HCT116 (cell line): ENCODE data around the gene DDX6. TPM values are rescaled to one million over a fixed set of nuclear protein-coding genes. Genes with fewer than 3 reads are reported as not detected.

Experiments
- ATAC-seq: fragments of 200-7000 bp; cut with Tn5 transposase; 2 replicates; pipeline ENCODE4 v1.9.1; 2020; ENCODE audit warnings: mild to moderate bottlenecking, moderate library complexity
- BruUV-seq: library from RNA; stranded (reverse); fragments of 400-500 nt; replicated peaks from 2 replicates; lab custom pipeline; 2021; lab: Mats Ljungman, UMichigan
- CTCF ChIA-PET: fragments of 300-600 bp; sonication (Branson Sonifier 250); formaldehyde crosslinking; loops from one replicate; lab custom pipeline; 2021; ENCODE audit warnings: antibody characterized with exemption; lab: Charles Lee
- POLR2A ChIA-PET: fragments of 300-600, 350-600 bp; sonication (Branson Sonifier 250); formaldehyde crosslinking; loops from one replicate; lab custom pipeline; 2021; ENCODE audit warnings: antibody characterized with exemption; lab: Charles Lee
- RAD21 ChIA-PET, 2 experiments: fragments of 300-600 bp; sonication (Branson Sonifier 250); formaldehyde crosslinking; loops; one replicate each; lab custom pipeline; 2023; ENCODE audit warnings: low total read pairs in 2 of 2; ENCODE audit not compliant: uncharacterized antibody in 2 of 2, unreplicated experiment in 2 of 2, low non-redundant PET in 1 of 2; lab: Charles Lee
- DNase-seq: peaks from one replicate; pipeline ENCODE4 v3.0.0-alpha.2; 2010; ENCODE audit warnings: low read depth, low spot score
- H2AFZ ChIP-seq: fragments of 200-600 bp; shearing (Covaris generic), sonication (generic); 2 replicates; pipeline ENCODE4 v1.6.1; 2017; ENCODE audit warnings: low read depth, mixed run types, mixed read lengths, antibody characterized with exemption, low read length; ENCODE audit not compliant: poor library complexity, severe bottlenecking
- H3K27ac ChIP-seq: 2 replicates; pipeline ENCODE4 v1.5.1; 2012; ENCODE audit warnings: low read depth, low read length
- H3K27me3 ChIP-seq: fragments of 200-600 bp; sonication (generic); 2 replicates; pipeline ENCODE4 v1.6.1; 2016; ENCODE audit warnings: mixed run types, low read length, mixed read lengths; ENCODE audit not compliant: insufficient read depth
- H3K36me3 ChIP-seq, 2 experiments: fragments of 200-500 bp in 1 of 2; fragments of 200-600 bp in 1 of 2; sonication (Bioruptor generic) in 1 of 2; sonication (generic) in 1 of 2; 2 replicates each; pipeline versions ENCODE4 v1.5.1 to v1.6.1; 2014 to 2016; ENCODE audit warnings: low read length in 2 of 2, inconsistent platforms in 1 of 2, mixed read lengths in 1 of 2, mixed run types in 1 of 2; ENCODE audit not compliant: insufficient read depth in 2 of 2, control insufficient read depth in 1 of 2
- H3K4me1 ChIP-seq, 2 experiments: fragments of 200-600 bp in 1 of 2; sonication (generic) in 1 of 2; 2 replicates each; pipeline versions ENCODE4 v1.5.1 to v1.6.1; 2012 to 2017; ENCODE audit warnings: low read length in 2 of 2, inconsistent platforms in 1 of 2, mild to moderate bottlenecking in 1 of 2, mixed read lengths in 1 of 2, mixed run types in 1 of 2, moderate library complexity in 1 of 2; ENCODE audit not compliant: insufficient read depth in 2 of 2, control insufficient read depth in 1 of 2
- H3K4me2 ChIP-seq: fragments of 200-600 bp; sonication (generic); 2 replicates; pipeline ENCODE4 v1.6.1; 2017; ENCODE audit warnings: mixed run types, low read length, mixed read lengths
- H3K4me3 ChIP-seq, 2 experiments: fragments of 200-600 bp in 1 of 2; sonication (generic) in 1 of 2; replicated peaks in 1 of 2; 2 replicates each; pipeline ENCODE4 v1.5.1; 2011 to 2016; ENCODE audit warnings: low read length in 2 of 2, control low read depth in 1 of 2, low read depth in 1 of 2, mild to moderate bottlenecking in 1 of 2, mixed read lengths in 1 of 2, mixed run types in 1 of 2
- H3K79me2 ChIP-seq: fragments of 200-600 bp; sonication (generic); 2 replicates; pipeline ENCODE4 v1.6.1; 2017; ENCODE audit warnings: mild to moderate bottlenecking, mixed run types, low read length, moderate library complexity, mixed read lengths; ENCODE audit not compliant: insufficient read depth
- H3K9ac ChIP-seq: fragments of 200-600 bp; sonication (generic); 2 replicates; pipeline ENCODE4 v1.6.1; 2016; ENCODE audit warnings: low read length, mixed read lengths
- H3K9me2 ChIP-seq: fragments of 200-600 bp; sonication (generic), shearing (Covaris generic); 2 replicates; pipeline ENCODE4 v1.6.1; 2017; ENCODE audit warnings: mixed run types, mild to moderate bottlenecking, moderate library complexity; ENCODE audit not compliant: insufficient read depth
- H3K9me3 ChIP-seq, 2 experiments: fragments of 200-500 bp in 1 of 2; fragments of 200-600 bp in 1 of 2; sonication (Bioruptor generic) in 1 of 2; sonication (generic) in 1 of 2; 2 replicates each; pipeline ENCODE4 v1.6.1; 2014 to 2017; ENCODE audit warnings: low read length in 2 of 2, mixed read lengths in 2 of 2, inconsistent platforms in 1 of 2, low read depth in 1 of 2, mild to moderate bottlenecking in 1 of 2, mixed run types in 1 of 2, moderate library complexity in 1 of 2; ENCODE audit not compliant: control insufficient read depth in 1 of 2, insufficient read depth in 1 of 2
- H4K20me1 ChIP-seq: fragments of 200-600 bp; sonication (generic), shearing (Covaris generic); 2 replicates; pipeline ENCODE4 v1.6.1; 2017; ENCODE audit warnings: mixed run types, mild to moderate bottlenecking, moderate library complexity; ENCODE audit not compliant: insufficient read depth
- CBX3 ChIP-seq: IDR thresholded peaks from 2 replicates; pipeline ENCODE4 v1.6.1; 2012; ENCODE audit warnings: low read depth
- CEBPB ChIP-seq: IDR thresholded peaks from 2 replicates; pipeline ENCODE4 v1.6.1; 2012; ENCODE audit warnings: low read depth
- EGR1 ChIP-seq: IDR thresholded peaks from 2 replicates; pipeline ENCODE4 v1.6.1; 2012; ENCODE audit warnings: low read depth
- ELF1 ChIP-seq: IDR thresholded peaks from 2 replicates; pipeline ENCODE4 v1.6.1; 2012; ENCODE audit warnings: low read depth, borderline replicate concordance
- EZH2 ChIP-seq: fragments of 200-600 bp; sonication (generic); IDR thresholded peaks from 2 replicates; pipeline ENCODE4 v1.6.1; 2017; ENCODE audit warnings: antibody characterized with exemption, mixed run types
- FOSL1 ChIP-seq: IDR thresholded peaks from 2 replicates; pipeline ENCODE4 v1.6.1; 2012; ENCODE audit warnings: low read depth
- JUND ChIP-seq: IDR thresholded peaks from 2 replicates; pipeline ENCODE4 v1.6.1; 2012
- RAD21 ChIP-seq: IDR thresholded peaks from 2 replicates; pipeline ENCODE4 v1.6.1; 2012; ENCODE audit warnings: low read depth, mild to moderate bottlenecking
- REST ChIP-seq: IDR thresholded peaks from 2 replicates; pipeline ENCODE4 v1.6.1; 2012; ENCODE audit warnings: low read depth
- SIN3A ChIP-seq: IDR thresholded peaks from 2 replicates; pipeline ENCODE4 v1.6.1; 2012; ENCODE audit warnings: low read depth
- SP1 ChIP-seq: IDR thresholded peaks from 2 replicates; pipeline ENCODE4 v1.6.1; 2012; ENCODE audit warnings: low read depth
- SRF ChIP-seq: IDR thresholded peaks from 2 replicates; pipeline ENCODE4 v1.6.1; 2012; ENCODE audit warnings: low read depth
- TCF7L2 ChIP-seq: IDR thresholded peaks from 2 replicates; pipeline ENCODE4 v1.7.0; 2011; ENCODE audit warnings: borderline replicate concordance, inconsistent platforms; ENCODE audit not compliant: insufficient read depth, insufficient read length; ENCODE audit errors: extremely low read depth
- YY1 ChIP-seq: IDR thresholded peaks from 2 replicates; pipeline ENCODE4 v1.6.1; 2011; ENCODE audit warnings: low read length, low read depth, moderate library complexity, mild to moderate bottlenecking; ENCODE audit not compliant: insufficient replicate concordance; ENCODE audit errors: extremely low read depth
- ZBTB33 ChIP-seq: IDR thresholded peaks from 2 replicates; pipeline ENCODE4 v1.6.1; 2011; ENCODE audit warnings: mild to moderate bottlenecking, low read length, moderate library complexity; ENCODE audit not compliant: insufficient replicate concordance; ENCODE audit errors: extremely low read depth
- ZFX ChIP-seq: fragments of 450-650 bp; IDR thresholded peaks from 2 replicates; pipeline ENCODE4 v1.6.1; 2017
- ZNF274 ChIP-seq: fragments of 200-500 bp; sonication (Bioruptor generic); IDR thresholded peaks from 2 replicates; pipeline ENCODE4 v1.6.1; 2014; ENCODE audit warnings: mild to moderate bottlenecking, low read depth, low read length, inconsistent platforms
- intact Hi-C: fragments of 100-400 bp; cut with micrococcal nuclease; formaldehyde crosslinking; loops from 2 replicates; pipeline ENCODE4 v1.10.0; 2022
- total RNA-seq: library from RNA; stranded (reverse); gene quantifications from one replicate; pipeline ENCODE4 v1.2.1, GENCODE V29; 2021; ENCODE audit not compliant: unreplicated experiment
- TF ChIP-seq, protein P1 (sequence below), 3 experiments: fragments of 200-600 bp in 1 of 3; sonication (generic) in 1 of 3; IDR thresholded peaks in 2 of 3; conservative IDR thresholded peaks in 1 of 3; 2 replicates each; pipeline ENCODE4 v1.5.1; 2012 to 2017; ENCODE audit warnings: low read depth in 2 of 3, low read length in 2 of 3, antibody characterized with exemption in 1 of 3, borderline replicate concordance in 1 of 3, control low read depth in 1 of 3, mild to moderate bottlenecking in 1 of 3, mixed read lengths in 1 of 3, mixed run types in 1 of 3, moderate library complexity in 1 of 3; ENCODE audit not compliant: insufficient read depth in 1 of 3
- TF ChIP-seq, protein P2 (sequence below): IDR thresholded peaks from 2 replicates; pipeline ENCODE4 v1.6.1; 2012

Gene DDX6
- total RNA-seq, 1 experiment from 2014 or later, result 150 TPM

- no peak for TF ChIP-seq EZH2
- no peak for TF ChIP-seq CEBPB
- no peak for TF ChIP-seq TCF7L2
- TF ChIP-seq SRF, result no peak
- TF ChIP-seq SIN3A, result no peak
- TF ChIP-seq CBX3, result no peak
- no peak for TF ChIP-seq YY1
- no peak for TF ChIP-seq SP1
These were observed 84.5 kb downstream of the DDX6 start (continued) for GRCh38 chr11:118706546-118706825.

DNA sequence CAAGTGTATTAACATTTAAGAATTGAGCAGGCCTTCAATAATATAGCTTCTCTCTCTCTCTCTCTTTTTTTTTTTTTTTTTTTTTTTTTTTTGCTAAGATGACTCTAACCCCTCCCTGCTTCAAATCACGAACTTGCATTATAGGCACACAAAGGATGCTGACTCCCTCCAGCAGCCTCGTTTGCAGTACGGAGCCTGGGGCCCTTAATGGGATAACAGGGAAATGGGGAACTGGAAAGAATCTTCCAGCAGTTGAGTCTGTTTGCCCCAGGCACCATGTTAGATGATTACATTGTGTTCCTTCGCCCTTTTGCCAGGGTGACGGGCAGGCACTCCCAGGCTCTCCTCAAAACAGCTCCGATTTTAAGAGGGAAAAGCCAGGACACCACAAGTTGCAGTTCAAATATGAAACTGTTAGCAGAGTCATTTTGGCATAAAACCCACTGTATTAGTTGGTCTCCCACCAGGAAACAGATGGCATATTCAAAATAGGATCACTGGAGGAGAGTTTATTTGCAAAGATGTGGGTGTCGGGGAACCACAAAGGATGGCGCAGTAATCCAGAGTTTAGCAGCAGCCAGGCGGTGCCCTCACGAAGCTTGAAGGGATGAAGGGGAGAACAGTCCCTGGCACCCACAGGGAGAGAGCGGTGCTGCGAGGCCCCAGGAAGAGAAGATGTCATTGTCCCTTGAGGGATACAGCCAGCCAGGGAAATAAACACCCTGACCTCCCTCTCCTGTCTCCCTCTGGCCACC lies 85.0 kb downstream of the DDX6 start:
- H4K20me1 ChIP-seq, result no peaks in the 10 kb centered on the region
- RAD21 ChIA-PET, result interaction anchor here in 1 of 2 experiments (0.8 kb wide), 1 partner anchor 208 kb away, joined by 3 read pairs; no protein-coding TSS in a partner anchor
- DNase-seq (no peak), ATAC-seq (no peak)
- intact Hi-C loops, result no loop called here
- CTCF ChIA-PET, result no interaction called here
- POLR2A ChIA-PET, result no interaction called here
- H3K9me3 ChIP-seq, result no peaks in the 10 kb centered on the region
- H3K79me2 ChIP-seq, result no peaks in the 10 kb centered on the region
- H3K9ac ChIP-seq, result no peak overlapping the region
- no peaks in the 10 kb centered on the region for H3K27me3 ChIP-seq
- H3K4me3 ChIP-seq, result no peak overlapping the region
- no peaks in the 10 kb centered on the region for H3K4me1 ChIP-seq
- H3K27ac ChIP-seq, result no peak overlapping the region
- H3K36me3 ChIP-seq, result no peaks in the 10 kb centered on the region
- no peak overlapping the region for H2AFZ ChIP-seq
- no TSS peak for BruUV-seq
- no peak overlapping the region for H3K4me2 ChIP-seq
- no peaks in the 10 kb centered on the region for H3K9me2 ChIP-seq
- TF ChIP-seq SRF (no peak), SP1 (no peak), FOSL1 (no peak), TCF7L2 (no peak), ZFX (no peak), SIN3A (no peak), JUND (no peak), RAD21 (no peak), ELF1 (no peak), ZBTB33 (no peak), ZNF274 (no peak), REST (no peak), EGR1 (no peak)
- TF ChIP-seq, protein P1, sequence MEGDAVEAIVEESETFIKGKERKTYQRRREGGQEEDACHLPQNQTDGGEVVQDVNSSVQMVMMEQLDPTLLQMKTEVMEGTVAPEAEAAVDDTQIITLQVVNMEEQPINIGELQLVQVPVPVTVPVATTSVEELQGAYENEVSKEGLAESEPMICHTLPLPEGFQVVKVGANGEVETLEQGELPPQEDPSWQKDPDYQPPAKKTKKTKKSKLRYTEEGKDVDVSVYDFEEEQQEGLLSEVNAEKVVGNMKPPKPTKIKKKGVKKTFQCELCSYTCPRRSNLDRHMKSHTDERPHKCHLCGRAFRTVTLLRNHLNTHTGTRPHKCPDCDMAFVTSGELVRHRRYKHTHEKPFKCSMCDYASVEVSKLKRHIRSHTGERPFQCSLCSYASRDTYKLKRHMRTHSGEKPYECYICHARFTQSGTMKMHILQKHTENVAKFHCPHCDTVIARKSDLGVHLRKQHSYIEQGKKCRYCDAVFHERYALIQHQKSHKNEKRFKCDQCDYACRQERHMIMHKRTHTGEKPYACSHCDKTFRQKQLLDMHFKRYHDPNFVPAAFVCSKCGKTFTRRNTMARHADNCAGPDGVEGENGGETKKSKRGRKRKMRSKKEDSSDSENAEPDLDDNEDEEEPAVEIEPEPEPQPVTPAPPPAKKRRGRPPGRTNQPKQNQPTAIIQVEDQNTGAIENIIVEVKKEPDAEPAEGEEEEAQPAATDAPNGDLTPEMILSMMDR (IDR thresholded peaks at IDR 0.05 in 2 of 3, conservative IDR thresholded peaks at IDR 0.05 in 1 of 3; ENCODE audit: borderline replicate concordance in 1 of 3, insufficient read depth in 1 of 3, low read depth in 2 of 3, low read length in 2 of 3), result no peak
- TF ChIP-seq, protein P2, sequence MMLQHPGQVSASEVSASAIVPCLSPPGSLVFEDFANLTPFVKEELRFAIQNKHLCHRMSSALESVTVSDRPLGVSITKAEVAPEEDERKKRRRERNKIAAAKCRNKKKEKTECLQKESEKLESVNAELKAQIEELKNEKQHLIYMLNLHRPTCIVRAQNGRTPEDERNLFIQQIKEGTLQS, result no peak
